AG04450 (cell line): ENCODE measurements around the gene TEX55. TPM values are rescaled to one million over a fixed set of nuclear protein-coding genes. Genes with fewer than 3 reads are reported as not detected.

Experiments used
- CTCF ChIA-PET: fragments of 300-600, 350-600 bp; formaldehyde crosslinking; extraction: SDS; loops from one replicate; lab custom pipeline; 2022; ENCODE audit warnings: antibody characterized with exemption, inconsistent platforms; lab: Charles Lee
- POLR2A ChIA-PET: fragments of 350-600 bp; formaldehyde crosslinking; extraction: SDS; loops from one replicate; lab custom pipeline; 2021; ENCODE audit warnings: antibody characterized with exemption, inconsistent platforms; lab: Yijun Ruan, JAX
- DNase-seq: peaks from one replicate; pipeline ENCODE4 v3.0.0-alpha.2; 2011; ENCODE audit warnings: low read depth, low spot score
- H3K27ac ChIP-seq: one replicate; pipeline ENCODE4 v1.5.1; 2012; ENCODE audit warnings: low read depth, low read length, control low read depth
- H3K27me3 ChIP-seq: one replicate; pipeline ENCODE4 v1.6.0; 2012; ENCODE audit warnings: low read length; ENCODE audit not compliant: control insufficient read depth, insufficient read depth
- H3K4me3 ChIP-seq: 2 replicates; pipeline ENCODE4 v1.5.1; 2011; ENCODE audit warnings: mild to moderate bottlenecking, low read depth, low read length, control low read depth
- H3K9me3 ChIP-seq: 2 replicates; pipeline ENCODE4 v1.5.1; 2012; ENCODE audit warnings: low read length; ENCODE audit not compliant: control insufficient read depth, insufficient read depth
- polyA plus RNA-seq: library from polyadenylated mRNA; depleted of rRNA; stranded (reverse); fragments of >200 nt; gene quantifications from 2 replicates; pipeline ENCODE4 v1.2.3, GENCODE V29; 2011
- TF ChIP-seq, protein P1 (sequence below): IDR thresholded peaks from 2 replicates; pipeline ENCODE4 v1.5.1; 2011; ENCODE audit warnings: low read depth, low read length, control low read depth, inconsistent platforms

Gene TEX55
- polyA plus RNA-seq, 1 experiment: not detected

DNA sequence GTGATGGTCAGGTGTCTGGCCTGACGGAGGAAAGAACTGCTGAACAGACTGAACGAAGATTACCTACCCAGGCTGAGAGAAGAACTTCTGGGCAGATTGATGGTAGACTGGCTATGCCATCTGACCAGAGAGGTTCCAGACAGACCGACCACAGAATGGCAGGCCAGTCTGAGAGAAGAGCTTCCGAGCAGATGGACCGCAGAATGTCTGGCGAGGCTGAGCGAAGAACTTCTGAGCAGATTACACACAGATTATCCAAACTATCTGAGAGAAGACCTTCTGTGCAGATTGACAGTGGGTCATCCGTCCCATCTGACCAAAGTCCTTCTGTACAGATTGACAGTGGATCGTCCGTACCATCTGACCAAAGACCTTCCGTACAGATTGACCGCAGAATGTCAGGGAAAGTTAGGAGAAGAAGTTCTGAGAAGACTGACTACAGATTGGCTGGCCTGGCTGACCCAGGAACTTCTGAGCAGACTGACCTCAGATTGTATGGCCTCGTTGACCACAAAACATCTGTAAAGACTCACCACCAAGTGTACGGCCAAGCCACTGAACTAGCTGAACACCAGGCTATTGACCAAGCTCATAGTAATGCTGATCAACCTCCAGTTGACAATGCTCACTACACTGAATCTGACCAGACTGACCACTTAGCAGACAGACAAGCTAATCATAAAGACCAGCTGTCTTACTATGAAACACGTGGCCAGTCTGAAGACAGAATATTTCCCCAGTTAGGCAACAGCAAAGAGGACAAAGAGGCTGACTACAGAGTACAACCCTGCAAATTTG, 812 bp downstream of the TEX55 start:
- no peaks in the 10 kb centered on the region for H3K27me3 ChIP-seq
- H3K9me3 ChIP-seq: no peaks in the 10 kb centered on the region
- TF ChIP-seq, protein P1, sequence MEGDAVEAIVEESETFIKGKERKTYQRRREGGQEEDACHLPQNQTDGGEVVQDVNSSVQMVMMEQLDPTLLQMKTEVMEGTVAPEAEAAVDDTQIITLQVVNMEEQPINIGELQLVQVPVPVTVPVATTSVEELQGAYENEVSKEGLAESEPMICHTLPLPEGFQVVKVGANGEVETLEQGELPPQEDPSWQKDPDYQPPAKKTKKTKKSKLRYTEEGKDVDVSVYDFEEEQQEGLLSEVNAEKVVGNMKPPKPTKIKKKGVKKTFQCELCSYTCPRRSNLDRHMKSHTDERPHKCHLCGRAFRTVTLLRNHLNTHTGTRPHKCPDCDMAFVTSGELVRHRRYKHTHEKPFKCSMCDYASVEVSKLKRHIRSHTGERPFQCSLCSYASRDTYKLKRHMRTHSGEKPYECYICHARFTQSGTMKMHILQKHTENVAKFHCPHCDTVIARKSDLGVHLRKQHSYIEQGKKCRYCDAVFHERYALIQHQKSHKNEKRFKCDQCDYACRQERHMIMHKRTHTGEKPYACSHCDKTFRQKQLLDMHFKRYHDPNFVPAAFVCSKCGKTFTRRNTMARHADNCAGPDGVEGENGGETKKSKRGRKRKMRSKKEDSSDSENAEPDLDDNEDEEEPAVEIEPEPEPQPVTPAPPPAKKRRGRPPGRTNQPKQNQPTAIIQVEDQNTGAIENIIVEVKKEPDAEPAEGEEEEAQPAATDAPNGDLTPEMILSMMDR: no peak
- ChIA-PET CTCF (interaction anchor here (0.9 to 7.0 kb wide), 6 partner anchors 77 to 206 kb away, joined by 3 to 138 read pairs (median 5); partner anchors contain the start of gene B4GALT4), POLR2A (no interaction called here)
- DNase-seq: no peak
- no peak overlapping the region for H3K4me3 ChIP-seq
- no peak overlapping the region for H3K27ac ChIP-seq

DNA sequence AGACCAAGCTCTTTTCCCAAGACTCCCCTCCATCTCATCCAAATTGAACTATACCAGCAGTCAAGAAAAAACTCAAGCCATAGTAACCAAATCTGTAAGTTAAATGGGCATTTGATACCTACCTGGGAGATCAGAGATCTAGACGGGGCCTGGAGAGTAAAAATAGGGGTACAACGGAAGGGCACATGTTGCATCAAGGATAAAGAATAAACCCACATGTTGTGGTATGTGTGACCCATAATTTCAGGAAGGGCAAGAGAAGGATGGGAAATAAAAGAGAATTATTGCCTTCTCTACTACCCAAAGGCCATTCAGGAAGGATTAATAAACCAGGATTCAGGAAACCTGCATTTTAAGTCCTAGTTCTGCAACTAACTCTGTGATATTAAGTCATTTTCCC, 1.5 kb downstream of the TEX55 start:
- no peak overlapping the region for H3K4me3 ChIP-seq
- POLR2A ChIA-PET: no interaction called here
- CTCF ChIA-PET: interaction anchor here (1.9 to 7.0 kb wide), 2 partner anchors 93 to 97 kb away, joined by 11 to 138 read pairs; partner anchors contain the start of gene B4GALT4
- TF ChIP-seq, protein P1: no peak
- DNase-seq: no peak
- H3K27me3 ChIP-seq: no peaks in the 10 kb centered on the region
- H3K27ac ChIP-seq: no peak overlapping the region
- no peaks in the 10 kb centered on the region for H3K9me3 ChIP-seq

DNA sequence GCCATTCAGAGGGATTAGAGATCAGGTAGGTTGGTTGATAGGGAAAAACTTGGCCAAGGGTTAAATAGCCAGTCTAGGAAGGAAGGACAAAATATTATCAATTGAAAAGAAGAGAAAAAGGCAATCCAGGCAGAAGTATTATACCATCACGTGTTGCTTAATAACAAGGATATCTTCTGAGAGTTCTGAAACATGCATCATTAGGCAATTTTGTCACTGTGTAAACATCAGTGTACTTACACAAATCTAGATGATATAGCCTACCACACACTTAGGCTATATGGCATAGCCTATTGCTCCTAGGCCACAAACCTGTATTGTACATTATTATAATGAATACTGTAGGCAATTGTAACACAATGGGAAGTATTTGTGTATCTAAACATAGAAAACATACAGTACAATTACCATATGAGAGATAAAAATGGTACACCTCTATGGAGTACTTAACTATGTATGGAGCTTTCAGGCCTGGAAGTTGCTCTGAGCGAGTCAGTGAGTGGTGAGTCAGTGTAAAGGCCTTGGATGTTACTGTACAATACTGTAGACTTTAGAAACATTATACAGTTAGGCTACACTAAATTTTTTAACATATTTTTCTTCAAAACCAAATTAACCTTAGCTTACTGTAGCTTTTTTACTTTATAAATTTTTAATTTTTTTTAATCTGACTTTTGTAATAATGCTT, 2.7 kb downstream of the TEX55 start:
- Histone ChIP-seq H3K4me3 (no peak overlapping the region), H3K27ac (no peak overlapping the region), H3K9me3 (no peaks in the 10 kb centered on the region), H3K27me3 (no peaks in the 10 kb centered on the region)
- TF ChIP-seq, protein P1: no peak
- DNase-seq: peak; percentile 29
- ChIA-PET CTCF (interaction anchor here (0.6 to 1.3 kb wide), 4 partner anchors 9 to 532 kb away, joined by 3 to 19 read pairs (median 4); partner anchors contain the start of gene B4GALT4), POLR2A (interaction anchor here (0.6 kb wide), 2 partner anchors 92 to 334 kb away, joined by 3 to 8 read pairs; partner anchors contain the start of gene B4GALT4)

DNA sequence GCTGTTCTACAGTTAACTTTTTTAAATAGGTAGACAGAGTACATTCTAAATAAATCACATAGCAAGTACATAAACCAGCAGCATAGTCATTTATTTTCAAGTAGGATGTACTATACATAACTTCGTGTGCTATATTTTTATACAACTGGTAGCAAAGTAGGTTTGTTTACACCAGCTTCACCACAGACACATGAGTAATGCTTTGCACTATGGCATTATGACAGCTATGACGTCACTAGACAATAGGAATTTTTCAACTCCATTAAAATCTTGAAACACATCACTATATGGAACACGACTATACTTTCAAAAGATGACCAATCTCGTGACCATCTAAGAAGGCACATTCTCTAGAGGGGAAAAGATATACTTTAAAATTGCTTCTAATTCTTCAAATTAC, 3.5 kb downstream of the TEX55 start:
- H3K27me3 ChIP-seq: no peaks in the 10 kb centered on the region
- no peak overlapping the region for H3K27ac ChIP-seq
- TF ChIP-seq, protein P1: no peak
- CTCF ChIA-PET: interaction anchor here (1.0 to 1.3 kb wide), 3 partner anchors 92 to 531 kb away, joined by 3 to 19 read pairs (median 4); partner anchors contain the start of gene B4GALT4
- DNase-seq: peak; percentile 45
- no peak overlapping the region for H3K4me3 ChIP-seq
- POLR2A ChIA-PET: interaction anchor here (0.6 kb wide), 1 partner anchor 91 kb away, joined by 3 read pairs; the partner anchor contains the start of gene B4GALT4
- no peaks in the 10 kb centered on the region for H3K9me3 ChIP-seq
